Inflammatory macrophage treated with lipopolysaccharide for 1 hour (primary cell): Measurements from ENCODE around the gene BBS9.

Source experiments
- DNase-seq, 2 donors: peaks; one replicate each; pipeline ENCODE4 v3.0.0-alpha.2; 2020 to 2022

The BBS9 gene

DNA sequence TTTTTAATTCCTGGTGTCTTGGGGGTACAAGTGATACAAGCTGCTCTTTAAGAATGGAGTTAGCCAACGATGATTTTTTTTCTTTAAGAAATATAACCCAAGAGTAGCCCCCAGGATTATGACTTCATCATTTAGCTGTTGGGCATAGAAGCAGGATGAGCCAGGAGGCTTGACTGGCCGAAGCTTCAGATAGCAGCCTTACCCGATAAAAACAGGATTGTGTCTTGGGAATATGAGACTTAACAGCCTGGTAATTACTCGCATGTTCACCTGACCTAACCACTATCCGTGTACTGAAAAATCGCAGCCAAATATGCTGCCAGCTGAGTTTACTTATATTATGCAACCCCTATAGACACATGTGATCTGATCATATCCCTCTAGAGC, 430.0 kb downstream of the BBS9 start:
- DNase-seq: no peak

DNA sequence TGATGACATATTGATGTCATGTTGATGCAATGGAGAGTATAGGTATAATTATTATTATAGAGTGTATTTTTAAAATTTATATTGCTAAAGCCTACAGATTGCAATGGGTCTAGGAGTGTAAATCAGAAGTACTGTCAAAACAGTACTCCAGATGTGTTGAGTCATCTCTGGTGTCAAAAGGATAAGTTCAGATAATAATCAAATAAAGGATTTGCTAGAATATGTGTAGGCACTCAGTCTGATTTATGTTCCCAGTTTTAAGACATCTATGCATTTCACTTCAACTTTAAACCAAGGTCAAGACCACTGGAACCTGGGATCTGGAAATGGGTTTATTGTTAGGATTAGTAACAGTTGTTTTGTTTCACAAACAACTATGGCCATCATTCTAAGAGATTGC, 433.6 kb downstream of the BBS9 start:
- no peak for DNase-seq

DNA sequence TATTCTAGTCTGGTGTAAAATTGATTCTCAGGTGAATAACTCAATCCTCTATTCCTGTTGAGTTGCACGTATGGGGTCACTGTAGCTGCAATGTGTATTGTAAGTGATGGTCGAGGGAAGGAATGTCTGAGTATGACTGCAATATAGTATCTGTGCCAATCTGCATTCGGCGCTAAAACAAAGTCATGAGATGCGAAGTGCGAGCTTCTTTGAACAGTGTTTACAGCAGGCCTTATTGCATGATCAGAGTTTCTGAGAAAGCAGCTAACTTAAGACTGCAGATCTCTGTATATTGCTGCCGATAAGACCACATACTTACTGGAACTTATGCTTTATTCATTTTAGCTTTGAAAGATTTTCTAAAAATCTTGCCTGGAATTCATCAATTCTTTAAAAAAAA, 434.3 kb downstream of the BBS9 start:
- no peak for DNase-seq

DNA sequence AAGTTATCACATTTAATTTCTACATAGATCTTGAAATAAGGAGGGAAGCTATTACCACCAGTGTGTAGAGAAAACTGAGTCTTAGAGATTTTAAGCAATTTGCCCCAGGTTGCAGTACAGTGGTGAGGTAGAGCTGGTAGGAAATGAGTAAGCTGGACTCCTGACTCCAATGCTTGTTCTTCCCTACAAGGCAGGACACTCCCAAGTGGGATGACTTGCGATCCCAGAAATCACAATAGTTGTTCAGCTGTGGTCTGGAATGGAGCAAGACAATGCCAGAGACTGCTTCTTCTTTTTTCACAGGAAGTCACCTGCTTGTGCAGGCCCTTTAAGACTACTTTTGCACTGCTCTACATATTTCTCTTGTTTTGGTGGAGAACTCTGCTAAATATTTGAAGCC, 448.8 kb downstream of the BBS9 start:
- no peak for DNase-seq

DNA sequence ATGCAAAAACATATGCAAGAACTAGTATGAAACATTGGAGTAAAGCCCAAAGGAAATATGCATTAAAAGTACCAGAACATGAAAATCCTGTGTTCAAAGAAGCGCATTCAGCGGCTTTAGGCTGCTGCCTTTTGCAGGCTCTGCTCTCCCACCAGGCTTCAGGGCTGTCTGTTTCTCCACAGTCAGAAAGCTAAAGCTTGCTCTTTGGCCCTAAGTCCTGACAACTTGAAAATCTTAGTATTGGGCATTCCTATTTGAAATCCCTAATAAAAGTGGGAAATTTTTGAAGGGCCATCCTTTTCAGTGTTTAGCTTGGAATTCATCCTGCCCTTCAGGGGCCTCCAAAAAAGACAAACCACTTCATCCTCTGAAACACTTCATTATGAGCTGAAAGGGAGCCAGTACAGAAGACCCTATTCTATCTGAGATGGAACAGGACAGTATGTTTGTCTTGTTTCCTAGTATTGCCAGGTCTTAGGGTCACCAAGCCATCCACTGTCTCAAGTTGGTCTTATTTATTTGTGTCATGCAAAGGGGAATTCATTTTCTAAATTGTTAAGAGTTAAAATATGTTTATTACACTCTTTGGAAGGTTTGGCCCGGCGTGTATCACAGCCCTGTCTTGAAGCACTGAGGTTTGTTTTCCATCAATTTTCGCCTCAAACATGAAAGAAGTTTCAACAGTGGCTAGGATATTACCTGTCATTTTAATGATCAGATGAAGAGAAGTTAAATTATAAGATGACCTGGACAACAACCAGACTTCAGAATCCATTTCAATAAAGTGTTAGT, 449.7 kb downstream of the BBS9 start:
- DNase-seq: no peak

DNA sequence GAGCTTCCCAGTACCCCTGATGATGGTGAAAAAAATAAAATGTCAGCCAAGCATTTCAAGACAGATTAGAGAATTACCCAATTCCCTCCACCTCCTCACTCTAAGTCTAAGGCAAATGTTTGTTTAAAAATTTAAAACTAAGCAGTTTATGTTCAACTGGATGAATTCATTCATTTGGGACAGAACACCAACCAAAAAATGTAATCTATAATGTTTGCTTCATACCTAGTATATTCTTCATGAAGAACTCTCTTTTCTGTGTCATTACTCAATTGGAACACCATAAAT, 450.3 kb downstream of the BBS9 start:
- DNase-seq: no peak

DNA sequence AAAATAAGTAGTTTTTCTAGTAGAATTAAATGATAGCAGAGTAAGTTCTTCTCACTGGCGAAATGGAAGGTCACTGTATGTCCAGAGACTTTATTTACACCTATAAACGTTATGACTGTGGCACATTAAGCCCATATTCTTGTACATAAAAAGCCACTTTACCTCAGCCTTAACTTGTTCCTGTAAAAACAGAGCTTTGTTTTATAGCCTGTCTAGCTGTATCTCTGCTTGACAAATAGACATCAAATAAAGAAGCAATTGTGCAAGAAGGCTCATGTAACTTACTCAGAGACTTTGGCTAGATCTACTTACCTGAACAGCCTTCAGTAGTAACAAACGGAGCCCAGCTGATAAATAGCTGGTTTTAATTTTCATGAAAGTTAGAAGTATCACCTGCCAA, 451.9 kb downstream of the BBS9 start:
- DNase-seq: no peak

DNA sequence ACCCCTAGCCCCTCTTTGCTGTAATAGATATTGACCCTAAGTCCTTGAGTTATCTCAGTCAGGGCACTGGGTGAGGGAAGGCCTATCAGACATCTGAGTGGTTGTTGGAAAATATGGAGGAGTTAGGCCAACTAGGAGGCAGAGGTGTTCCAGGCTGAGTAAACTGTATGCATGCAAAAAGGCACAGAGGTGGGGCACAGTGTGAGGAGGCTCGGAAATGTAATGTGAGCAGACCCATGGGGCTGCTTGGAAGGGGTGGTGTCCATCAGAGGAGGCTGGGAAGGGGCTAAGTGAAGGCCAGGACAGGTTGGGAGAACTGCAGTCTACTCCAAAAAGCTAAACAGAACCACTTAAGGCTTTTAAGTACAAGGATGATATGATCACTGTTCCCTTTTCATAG, 452.7 kb downstream of the BBS9 start:
- no peak for DNase-seq

DNA sequence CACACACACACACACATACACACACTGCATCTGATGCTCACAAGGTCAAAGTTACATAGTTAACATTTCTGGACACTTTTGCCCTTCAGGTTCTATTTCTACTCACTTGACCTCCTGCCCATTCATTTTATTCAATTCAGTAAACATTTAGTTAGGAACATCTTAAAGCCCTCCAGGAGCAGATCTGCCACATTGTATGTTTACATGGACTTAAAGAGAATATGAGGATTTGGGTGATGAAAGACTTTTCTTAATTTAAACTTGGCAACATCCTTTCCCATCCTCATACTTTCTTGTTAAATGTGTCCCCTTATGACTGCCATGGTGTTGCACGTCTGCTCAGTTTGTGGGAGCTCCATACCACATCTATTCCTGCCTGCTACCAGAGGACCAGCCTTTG, 453.2 kb downstream of the BBS9 start:
- no peak for DNase-seq

DNA sequence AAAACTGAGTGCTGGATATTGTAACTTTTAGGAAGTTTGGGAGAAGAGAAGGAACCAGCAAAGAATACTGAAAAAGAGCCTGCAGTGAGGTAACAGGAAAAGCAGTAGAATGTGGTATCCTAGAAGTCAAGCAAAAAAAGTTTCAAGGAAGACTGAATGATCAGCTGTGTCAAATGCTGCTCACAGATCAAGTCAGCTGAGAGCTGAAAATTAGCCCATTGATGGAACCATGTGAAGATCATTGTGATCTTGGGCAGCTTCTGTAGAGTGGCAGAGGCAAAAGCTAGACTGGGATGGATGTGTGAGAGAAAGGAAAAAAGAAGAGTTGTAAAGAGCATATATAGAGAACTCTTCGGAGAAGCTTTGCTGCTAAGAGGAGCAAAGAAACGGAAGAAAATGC, 460.5 kb downstream of the BBS9 start:
- no peak for DNase-seq

DNA sequence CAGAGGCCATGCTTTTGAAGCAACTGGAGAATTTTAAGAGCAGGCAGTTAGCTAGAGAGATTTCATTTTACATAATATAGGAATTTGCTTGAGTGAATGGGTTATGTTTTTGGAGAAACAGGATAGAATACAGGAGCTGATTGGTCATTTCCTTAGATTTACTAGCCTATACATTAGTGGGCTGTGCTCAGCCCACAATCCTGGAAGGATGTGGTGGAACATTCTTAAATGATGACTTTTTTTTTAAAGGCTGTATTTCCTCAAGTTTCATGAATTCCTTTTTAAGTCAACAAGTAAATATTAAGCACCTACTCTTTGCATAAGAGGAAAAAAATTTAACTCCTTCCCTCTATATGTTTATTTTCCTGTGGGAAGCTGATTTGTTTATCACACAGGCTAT, 461.6 kb downstream of the BBS9 start:
- DNase-seq: no peak

DNA sequence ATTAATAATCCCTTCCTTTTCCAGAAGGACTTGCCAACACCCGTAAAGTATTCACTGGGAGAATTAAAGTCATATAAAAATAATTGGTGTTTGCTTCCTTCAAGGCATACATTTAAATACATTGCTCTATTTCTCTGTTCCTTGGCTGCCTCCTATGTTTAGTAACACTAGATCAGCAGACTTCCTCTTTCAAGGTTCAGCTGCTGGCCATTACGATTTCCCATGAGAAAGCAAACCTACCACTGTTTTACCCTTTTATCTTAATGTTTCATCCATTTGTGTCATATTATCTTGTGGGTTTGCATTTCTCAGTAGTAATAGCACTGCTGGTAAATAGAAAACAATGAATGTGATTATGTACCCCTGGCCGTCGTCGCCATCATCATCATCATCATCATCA, 462.1 kb downstream of the BBS9 start:
- no peak for DNase-seq

DNA sequence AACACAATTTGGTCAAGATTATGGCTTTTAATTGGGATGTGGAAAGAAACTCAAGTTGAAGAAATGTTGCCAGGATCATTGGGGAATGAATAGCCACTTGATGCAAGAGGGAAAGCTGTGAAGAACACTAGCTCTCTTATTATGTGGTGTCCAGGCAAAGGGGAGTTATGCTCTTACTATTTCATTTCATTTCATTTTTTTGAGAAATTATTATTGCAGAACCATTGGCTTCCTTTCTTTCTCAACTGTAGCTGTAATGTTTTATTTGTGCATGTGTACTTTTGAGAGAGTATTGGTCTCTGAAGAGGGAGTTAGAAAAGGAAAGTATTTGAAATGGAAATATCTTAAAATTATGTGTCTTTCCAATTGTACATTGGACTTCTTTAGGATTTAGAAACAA, 463.4 kb downstream of the BBS9 start:
- no peak for DNase-seq

DNA sequence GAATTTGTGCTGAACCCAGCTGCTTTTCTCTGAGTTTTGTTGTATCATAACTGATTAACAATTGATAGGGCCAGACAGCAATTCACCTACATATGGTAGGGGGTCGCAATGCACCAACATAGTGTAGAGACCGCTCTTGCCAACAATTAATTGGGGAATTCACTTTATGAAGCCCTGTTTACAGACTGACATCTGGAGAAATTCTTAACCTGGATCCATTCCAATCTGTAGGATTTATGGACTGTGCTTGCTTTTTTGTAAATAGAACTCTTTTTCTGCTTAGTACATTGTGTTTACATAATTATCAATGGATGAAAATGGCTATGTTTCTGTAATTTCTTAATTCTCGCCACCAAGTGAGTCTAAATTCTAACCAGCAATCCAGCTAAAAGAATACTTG, 464.2 kb downstream of the BBS9 start:
- no peak for DNase-seq

DNA sequence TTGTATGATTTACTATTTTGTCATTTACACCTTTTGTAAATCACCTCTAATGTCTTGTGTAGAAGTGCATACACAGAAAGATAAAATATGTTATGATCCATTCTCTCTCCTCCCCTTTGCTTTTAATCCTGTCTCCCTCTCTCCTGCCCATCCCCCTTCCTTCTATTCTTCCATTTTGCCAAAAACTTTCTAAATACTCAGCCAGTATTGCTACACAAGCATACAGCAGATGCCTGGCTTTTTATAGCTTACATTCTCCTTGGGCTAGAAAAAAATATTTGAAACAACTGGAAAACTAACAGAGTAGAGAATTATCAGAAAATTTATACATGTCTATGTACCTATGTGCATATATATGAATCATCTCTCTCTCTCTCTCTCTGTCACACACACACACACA, 467.3 kb downstream of the BBS9 start:
- DNase-seq: no peak

DNA sequence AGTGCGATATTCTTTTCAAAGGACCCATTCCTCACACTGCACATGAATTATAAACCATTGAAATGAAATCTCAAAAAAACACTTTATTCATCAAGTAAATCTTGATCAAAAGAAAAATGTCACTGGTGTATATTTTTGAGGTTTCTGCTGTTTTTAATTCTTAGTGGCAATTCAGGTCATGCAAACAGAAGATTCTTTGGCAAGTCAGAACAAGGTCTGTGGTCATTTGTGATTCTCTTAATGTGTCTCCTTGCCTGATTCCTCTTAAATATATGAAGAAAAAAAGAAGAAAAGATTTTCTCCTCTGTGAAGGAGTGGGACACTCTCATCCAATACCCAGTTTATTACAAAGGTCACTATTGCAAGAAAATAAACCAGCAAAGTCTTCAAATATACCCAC, 467.8 kb downstream of the BBS9 start:
- no peak for DNase-seq

DNA sequence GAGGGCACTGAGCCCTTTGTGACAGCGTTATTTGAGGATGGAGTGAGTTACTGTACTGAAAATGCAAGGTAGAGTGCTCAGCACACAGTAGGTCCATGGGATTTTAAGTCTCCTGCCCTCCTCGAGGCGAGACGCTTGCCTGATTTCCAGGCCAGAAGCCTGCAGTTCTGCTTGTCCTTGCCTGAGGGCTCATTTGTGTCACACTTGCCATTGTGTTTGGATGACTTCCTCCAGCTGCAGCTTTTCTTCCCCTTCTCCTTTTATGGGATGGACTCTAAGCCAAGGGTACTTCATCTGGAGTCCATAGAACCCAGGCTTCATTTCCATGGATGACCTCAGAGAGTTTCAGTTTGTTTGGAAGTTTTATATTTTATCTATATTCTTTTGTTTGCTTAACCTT, 471.7 kb downstream of the BBS9 start:
- DNase-seq: no peak

DNA sequence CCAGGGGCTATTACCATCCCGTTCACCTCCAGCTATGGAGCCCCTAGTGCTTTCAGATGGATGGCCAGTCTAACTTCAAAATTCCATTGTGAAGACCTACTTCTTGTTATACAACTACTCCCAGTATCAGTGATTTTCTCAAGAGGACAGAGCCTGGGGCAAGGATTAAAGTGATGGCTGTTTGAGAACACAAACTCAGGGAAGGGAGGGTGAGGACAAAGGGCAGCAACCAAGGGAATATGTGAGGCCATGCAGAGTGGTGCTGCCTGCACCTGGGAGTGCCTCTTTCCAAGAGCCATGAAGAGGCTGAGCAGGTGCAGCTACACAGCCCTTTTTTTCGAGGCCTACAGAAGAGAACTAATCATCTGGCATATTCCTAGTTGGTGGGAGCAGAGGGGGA, 472.5 kb downstream of the BBS9 start:
- DNase-seq: no peak

DNA sequence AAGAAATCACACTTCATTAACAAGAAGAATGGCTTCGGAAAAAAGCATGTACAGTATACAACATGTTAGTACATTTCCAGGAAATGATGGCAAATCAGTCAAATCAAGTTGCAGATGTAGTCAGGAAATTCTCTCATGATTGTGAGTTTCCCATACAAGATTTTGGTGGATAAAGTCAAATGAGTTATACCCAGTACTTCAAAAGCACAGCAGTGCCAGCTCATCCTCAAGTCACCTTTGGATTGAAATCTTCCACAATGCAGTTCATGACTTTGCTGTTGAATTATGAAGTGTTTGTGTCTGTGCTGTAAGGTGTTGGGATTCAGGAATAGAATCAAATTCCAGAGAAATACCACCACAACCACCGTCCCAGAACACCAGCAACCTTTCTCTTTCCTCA, 474.7 kb downstream of the BBS9 start:
- DNase-seq: no peak

DNA sequence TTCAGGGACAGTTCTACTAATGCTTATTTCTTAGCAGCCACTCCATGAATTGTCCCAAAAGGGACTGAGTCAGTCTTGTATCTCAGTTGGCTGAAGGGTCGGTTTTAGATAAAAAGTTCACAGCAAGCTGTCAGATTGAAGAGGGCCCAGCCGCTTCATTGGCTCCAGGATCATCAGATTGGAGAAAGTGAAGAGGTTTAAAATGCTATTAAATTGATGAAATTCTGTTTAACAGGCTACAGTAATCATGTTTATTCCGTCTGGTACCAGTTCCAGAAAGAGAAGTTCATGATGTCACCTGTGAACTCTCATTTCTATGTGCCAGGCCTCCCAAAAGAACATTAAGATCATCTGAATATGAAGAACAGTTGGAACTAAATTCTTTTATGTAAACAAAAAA, 481.6 kb downstream of the BBS9 start:
- no peak for DNase-seq

DNA sequence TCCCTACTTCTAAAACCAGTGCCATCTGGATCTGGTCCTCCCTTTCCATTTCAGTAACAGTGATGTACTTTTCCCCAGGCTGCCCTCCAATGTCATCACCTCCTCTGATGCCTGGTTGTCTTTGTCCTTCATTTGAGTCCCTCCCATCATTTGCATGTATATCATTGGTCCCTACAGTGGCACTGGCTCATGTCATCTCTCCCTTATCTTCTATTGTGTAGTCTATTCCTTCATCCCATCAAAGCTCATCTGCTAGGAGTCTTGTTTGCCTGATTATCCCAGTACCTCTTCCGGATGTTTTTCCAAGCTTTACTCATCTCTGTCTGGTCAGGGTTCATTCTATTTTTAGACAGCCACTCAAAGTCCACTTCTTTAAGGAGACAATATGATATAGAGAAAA, 483.1 kb downstream of the BBS9 start:
- DNase-seq: no peak

DNA sequence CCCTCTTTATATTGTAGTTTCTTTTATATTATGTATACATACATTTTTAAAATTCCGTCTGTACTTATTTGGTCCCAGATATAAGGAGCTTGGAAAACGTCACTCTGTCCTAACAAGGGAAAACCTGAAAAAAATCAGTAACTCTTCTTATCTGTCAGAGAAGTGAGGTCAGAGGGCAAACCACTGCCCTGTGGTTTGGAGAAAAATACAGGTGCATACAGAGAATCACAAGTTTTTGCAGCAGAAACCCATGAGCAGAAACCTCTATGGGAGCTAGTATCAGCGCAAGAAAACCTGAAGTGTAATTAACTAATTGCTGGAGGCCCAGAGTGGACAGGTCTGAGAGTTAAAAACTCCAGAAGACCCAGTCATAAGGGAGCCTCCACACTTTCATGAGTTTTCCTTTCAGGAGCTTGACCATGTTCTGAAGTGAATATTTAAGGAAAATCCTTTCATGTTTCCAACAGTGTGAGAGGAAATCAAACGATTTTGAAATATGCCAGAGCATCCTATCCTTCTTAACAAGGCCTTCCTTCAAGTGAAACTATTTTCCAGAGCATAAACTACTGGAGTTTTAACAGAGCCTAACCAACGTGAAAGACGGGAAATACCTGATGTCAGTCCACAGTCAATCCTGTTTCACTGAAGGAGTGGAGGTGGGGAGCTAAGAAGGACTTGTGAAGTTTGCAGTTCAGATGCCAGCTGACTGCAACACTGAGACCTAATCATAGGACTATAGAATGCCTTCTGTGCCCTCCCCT, 485.2 kb downstream of the BBS9 start:
- no peak for DNase-seq

DNA sequence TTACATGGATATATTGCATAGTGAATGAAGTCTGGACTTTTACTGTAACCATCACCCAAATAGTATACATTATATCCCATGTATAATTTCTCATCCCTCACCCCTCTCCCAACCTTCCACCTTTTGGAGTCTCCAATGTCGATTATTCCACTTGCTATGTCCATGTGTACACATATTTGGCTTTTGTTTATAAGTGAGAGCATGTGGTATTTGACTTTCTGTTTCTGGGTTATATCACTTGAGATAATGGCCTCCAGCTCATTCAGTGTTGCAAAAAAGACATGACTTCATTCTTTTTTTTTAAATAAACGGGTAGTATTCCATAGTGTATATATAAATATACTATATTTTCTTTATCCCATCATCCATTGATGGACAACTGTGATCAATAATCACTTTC, 487.4 kb downstream of the BBS9 start:
- DNase-seq: no peak

DNA sequence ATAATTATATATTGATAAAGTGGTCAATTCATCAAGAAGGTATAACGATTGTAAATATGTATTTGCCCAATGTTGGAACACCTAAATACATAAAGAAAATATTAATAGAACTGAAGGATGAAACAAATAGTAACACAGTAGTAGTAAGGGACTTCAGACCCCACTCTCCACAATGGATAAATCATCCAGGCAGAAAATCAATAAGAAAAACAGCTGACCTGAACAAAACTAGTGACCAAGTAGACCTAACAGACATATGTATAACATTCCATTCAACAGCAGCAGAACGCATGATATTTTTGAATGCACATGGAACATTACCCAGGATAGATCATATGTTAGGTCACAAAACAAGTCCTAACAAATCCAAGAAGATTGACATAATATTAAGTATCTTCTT, 489.9 kb downstream of the BBS9 start:
- DNase-seq: no peak

DNA sequence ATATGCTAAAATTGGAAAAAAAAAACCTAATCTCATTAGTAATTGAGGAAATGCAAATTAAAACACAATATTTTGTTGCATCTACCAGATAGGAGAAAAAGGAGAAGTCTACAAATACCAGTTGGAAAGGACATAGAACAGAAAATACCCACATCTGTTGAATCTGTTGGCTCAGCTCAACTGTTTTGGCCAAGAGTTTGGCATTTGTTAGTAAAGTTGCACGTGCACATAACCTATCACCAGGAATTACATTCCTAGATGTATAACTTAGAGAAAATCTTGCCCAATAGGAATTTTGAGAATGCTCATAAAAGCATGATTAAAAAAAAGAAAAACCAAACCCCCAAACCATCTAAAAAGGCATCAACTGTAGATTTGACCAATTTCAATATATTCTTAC, 493.9 kb downstream of the BBS9 start:
- no peak for DNase-seq
